Suprapubic skin (tissue), 4 donors: Measurements from ENCODE around the gene PDLIM4. TPM values are rescaled to one million over a fixed set of nuclear protein-coding genes. Genes with fewer than 3 reads are reported as not detected.

Experiments
- DNase-seq, 2 donors: peaks; one replicate each; pipeline ENCODE4 v3.0.0-alpha.2; 2019; ENCODE audit warnings: low spot score in 2 of 2
- H3K27ac ChIP-seq: fragments of 200-600 bp; sonication (generic); one replicate; pipeline ENCODE4 v1.5.1; 2019
- H3K27me3 ChIP-seq: fragments of 200-600 bp; sonication (generic); one replicate; pipeline ENCODE4 v1.5.1; 2019
- H3K36me3 ChIP-seq: fragments of 200-600 bp; sonication (generic); one replicate; pipeline ENCODE4 v1.5.1; 2019
- H3K4me1 ChIP-seq: fragments of 200-600 bp; sonication (generic); one replicate; pipeline ENCODE4 v1.5.1; 2019
- H3K4me3 ChIP-seq: fragments of 200-600 bp; sonication (generic); one replicate; pipeline ENCODE4 v1.5.1; 2019; ENCODE audit warnings: mild to moderate bottlenecking
- H3K9me3 ChIP-seq: fragments of 200-600 bp; sonication (generic); one replicate; pipeline ENCODE4 v1.5.1; 2019
- EP300 ChIP-seq: sonication (generic); formaldehyde crosslinking; IDR thresholded peaks from one replicate; pipeline ENCODE4 v1.6.1; 2017; ENCODE audit warnings: antibody characterized with exemption
- POLR2A ChIP-seq, 2 donors: fragments of 450-650 bp; IDR thresholded peaks; one replicate each; pipeline ENCODE4 v1.6.1; 2017; ENCODE audit warnings: antibody characterized with exemption in 2 of 2, mild to moderate bottlenecking in 2 of 2, moderate library complexity in 2 of 2
- POLR2AphosphoS5 ChIP-seq, 3 donors: sonication (generic); formaldehyde crosslinking; IDR thresholded peaks; one replicate each; pipeline ENCODE4 v1.6.1; 2017; ENCODE audit warnings: antibody characterized with exemption in 3 of 3
- WGBS: methylation state at CpG from one replicate; pipeline ENCODE4 v1.1.5; 2018; 5-methylcytosine and 5-hydroxymethylcytosine counted together
- total RNA-seq, 4 donors: library from RNA; depleted of rRNA; stranded (reverse); fragments of >200 nt; gene quantifications; one replicate each; pipeline ENCODE4 v1.1.0, GENCODE V29; 2016
- TF ChIP-seq, protein P1 (sequence below), 2 donors: fragments of 200-600 bp in 1 of 2; fragments of 450-650 bp in 1 of 2; sonication (generic) in 1 of 2; IDR thresholded peaks; one replicate each; pipeline ENCODE4 v1.5.1; 2016 to 2019; ENCODE audit warnings: antibody characterized with exemption in 2 of 2, mild to moderate bottlenecking in 1 of 2, moderate library complexity in 1 of 2

The PDLIM4 gene
- total RNA-seq, 4 donors from 2014 or later, result 110 to 128 (median 114) TPM

DNA sequence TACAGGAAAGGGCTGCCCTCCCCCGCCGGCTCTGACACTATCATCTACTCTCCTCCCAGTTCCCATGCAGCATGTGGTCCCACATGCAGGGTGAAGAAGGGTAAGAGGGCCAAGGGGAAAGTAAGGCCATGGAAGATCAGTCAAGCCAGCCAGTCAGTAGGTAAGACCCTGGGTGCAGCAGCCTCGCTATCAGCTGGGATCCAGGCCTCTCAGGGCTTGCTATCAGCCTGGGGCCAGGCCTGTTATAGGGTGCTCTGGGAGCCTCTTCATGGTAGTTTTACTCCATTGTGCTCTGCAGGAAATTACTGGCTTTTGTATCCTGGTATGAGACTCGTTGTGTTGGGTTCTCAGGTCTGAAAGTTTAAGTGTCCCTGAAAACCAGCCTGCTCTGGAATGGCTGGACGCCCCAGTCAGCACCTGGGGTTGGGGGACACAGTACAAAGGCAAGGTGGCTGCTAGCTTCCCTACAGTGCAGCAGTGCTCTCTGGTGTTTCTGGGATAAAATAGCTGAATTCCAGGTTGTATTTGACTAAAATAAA is 58.1 kb downstream of the PDLIM4 start:
- Histone ChIP-seq H3K4me1 (peaks cover 5% of the 10 kb centered on the region), H3K4me3 (no peak overlapping the region), H3K27ac (no peak overlapping the region), H3K9me3 (no peaks in the 10 kb centered on the region), H3K36me3 (no peaks in the 10 kb centered on the region), H3K27me3 (no peaks in the 10 kb centered on the region)
- 71% methylated on average over 4 of the region's 5 CpGs for WGBS
- TF ChIP-seq POLR2A (IDR thresholded peaks at IDR 0.05) (no peak), POLR2AphosphoS5 (IDR thresholded peaks at IDR 0.05) (no peak), EP300 (no peak)
- TF ChIP-seq, protein P1, sequence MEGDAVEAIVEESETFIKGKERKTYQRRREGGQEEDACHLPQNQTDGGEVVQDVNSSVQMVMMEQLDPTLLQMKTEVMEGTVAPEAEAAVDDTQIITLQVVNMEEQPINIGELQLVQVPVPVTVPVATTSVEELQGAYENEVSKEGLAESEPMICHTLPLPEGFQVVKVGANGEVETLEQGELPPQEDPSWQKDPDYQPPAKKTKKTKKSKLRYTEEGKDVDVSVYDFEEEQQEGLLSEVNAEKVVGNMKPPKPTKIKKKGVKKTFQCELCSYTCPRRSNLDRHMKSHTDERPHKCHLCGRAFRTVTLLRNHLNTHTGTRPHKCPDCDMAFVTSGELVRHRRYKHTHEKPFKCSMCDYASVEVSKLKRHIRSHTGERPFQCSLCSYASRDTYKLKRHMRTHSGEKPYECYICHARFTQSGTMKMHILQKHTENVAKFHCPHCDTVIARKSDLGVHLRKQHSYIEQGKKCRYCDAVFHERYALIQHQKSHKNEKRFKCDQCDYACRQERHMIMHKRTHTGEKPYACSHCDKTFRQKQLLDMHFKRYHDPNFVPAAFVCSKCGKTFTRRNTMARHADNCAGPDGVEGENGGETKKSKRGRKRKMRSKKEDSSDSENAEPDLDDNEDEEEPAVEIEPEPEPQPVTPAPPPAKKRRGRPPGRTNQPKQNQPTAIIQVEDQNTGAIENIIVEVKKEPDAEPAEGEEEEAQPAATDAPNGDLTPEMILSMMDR (IDR thresholded peaks at IDR 0.05), result no peak
- DNase-seq, result no peak

DNA sequence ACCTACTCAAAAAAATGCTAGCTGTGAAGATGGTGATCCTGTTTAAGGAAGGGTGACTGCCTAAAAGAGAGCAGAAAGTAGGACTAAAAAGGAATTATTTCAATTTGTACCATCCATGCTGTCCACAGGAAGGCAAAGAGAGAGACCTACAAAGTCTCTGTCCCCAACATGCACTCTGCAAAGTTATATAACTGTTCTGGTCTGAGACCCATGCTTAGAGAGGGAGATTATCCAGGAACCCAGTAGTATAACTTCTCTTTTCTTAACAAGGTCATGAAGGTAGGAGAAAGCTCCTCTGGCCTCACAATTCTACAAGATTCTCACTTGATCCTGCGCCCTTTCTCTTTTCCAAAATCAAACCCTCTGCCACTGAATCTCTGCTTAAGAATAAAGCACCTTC is 62.5 kb downstream of the PDLIM4 start:
- WGBS, result 96% methylated on average over 1 of the region's 1 CpG
- Histone ChIP-seq H3K27ac (no peak overlapping the region), H3K4me3 (no peak overlapping the region), H3K27me3 (no peaks in the 10 kb centered on the region), H3K36me3 (no peaks in the 10 kb centered on the region), H3K4me1 (no peaks in the 10 kb centered on the region), H3K9me3 (no peaks in the 10 kb centered on the region)
- TF ChIP-seq, protein P1 (IDR thresholded peaks at IDR 0.05), result no peak
- TF ChIP-seq POLR2AphosphoS5 (IDR thresholded peaks at IDR 0.05), result no peak
- no peak for TF ChIP-seq POLR2A (IDR thresholded peaks at IDR 0.05)
- no peak for TF ChIP-seq EP300
- DNase-seq, result no peak

DNA sequence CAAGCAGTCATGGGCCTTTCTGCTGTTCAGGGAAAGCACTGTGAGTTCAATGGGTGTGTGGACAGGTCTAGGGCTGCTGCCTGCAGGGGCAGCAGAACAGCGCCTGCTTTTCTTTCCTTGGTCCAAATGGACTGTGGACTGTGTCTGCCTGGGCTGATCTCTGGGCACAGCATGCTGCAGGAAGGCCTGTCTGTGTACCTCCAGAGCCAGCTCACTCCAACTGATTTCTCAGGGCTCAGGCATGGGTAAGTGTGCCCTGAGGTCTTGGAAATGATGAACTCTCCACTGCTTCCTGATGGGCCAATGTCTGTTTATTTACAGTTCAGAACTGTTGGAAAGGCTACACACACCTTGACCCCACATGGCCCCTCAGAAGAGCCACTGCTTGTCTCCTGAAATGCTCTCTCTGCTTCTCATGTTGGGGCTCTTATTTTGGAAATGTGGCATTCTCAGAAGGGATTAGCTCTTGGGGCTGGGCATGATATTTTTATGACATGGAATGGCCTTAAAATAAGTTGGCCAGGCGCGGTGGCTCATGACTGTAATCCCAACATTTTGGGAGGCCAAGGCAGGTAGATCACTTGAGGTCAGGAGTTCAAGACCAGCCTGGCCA is 63.7 kb downstream of the PDLIM4 start:
- no peak for DNase-seq
- H3K27ac ChIP-seq, result no peak overlapping the region
- WGBS, result 100% methylated on average over 3 of the region's 3 CpGs
- H3K4me1 ChIP-seq, result no peaks in the 10 kb centered on the region
- no peaks in the 10 kb centered on the region for H3K27me3 ChIP-seq
- no peaks in the 10 kb centered on the region for H3K9me3 ChIP-seq
- TF ChIP-seq POLR2A (IDR thresholded peaks at IDR 0.05) (no peak), POLR2AphosphoS5 (IDR thresholded peaks at IDR 0.05) (no peak), EP300 (no peak)
- TF ChIP-seq, protein P1 (IDR thresholded peaks at IDR 0.05), result no peak
- no peaks in the 10 kb centered on the region for H3K36me3 ChIP-seq
- H3K4me3 ChIP-seq, result no peak overlapping the region

DNA sequence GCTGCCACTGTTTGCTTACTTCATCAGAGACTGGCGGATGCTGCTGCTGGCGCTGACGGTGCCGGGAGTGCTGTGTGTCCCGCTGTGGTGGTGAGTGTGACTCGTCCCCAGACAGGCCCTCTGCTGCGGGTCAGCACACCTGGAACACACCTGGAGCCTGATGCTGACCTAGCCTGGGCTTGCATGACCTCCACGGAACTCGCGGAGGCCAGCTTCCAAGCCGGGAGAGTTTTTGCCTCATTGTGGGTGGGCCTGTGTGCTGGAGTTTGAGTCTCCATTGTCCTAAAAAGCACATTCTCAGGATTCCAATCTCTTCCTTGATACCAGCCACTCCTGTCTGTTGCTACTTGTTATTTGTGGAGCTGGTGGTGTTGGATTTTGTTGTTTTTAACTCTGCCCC is 64.8 kb downstream of the PDLIM4 start:
- Histone ChIP-seq H3K9me3 (no peaks in the 10 kb centered on the region), H3K27ac (no peak overlapping the region), H3K4me1 (no peaks in the 10 kb centered on the region), H3K4me3 (no peak overlapping the region), H3K27me3 (no peaks in the 10 kb centered on the region), H3K36me3 (no peaks in the 10 kb centered on the region)
- DNase-seq, result no peak
- 80% methylated on average over 10 of the region's 11 CpGs for WGBS
- TF ChIP-seq POLR2A (IDR thresholded peaks at IDR 0.05) (no peak), POLR2AphosphoS5 (IDR thresholded peaks at IDR 0.05) (no peak), EP300 (no peak)
- TF ChIP-seq, protein P1 (IDR thresholded peaks at IDR 0.05), result no peak

Other genes with a start within 250 kb of the PDLIM4 start
- under 1 TPM in 3 of 4 donors, not detected in 1; 0.21 to 0.89 (median 0.23) TPM for gene ACSL6, start 246.0 kb upstream of the PDLIM4 start, total RNA-seq
- gene IL3, start 197.0 kb upstream of the PDLIM4 start, total RNA-seq, result not detected
- not detected for gene CSF2, start 183.9 kb upstream of the PDLIM4 start, total RNA-seq
- 10 to 100 TPM; 23.9 to 42.0 (median 30.9) TPM for gene P4HA2, start 29.8 kb upstream of the PDLIM4 start, total RNA-seq
- 1 to 10 TPM in 3 of 4 donors, under 1 TPM in 1; 0.32 to 1.9 (median 1.3) TPM for gene SLC22A4, start 36.7 kb downstream of the PDLIM4 start, total RNA-seq
- gene SLC22A5, start 112.0 kb downstream of the PDLIM4 start, total RNA-seq, result 10 to 100 TPM; 23.2 to 36.6 (median 26.3) TPM
- 10 to 100 TPM; 17.5 to 24.1 (median 20.1) TPM for gene IRF1, start 233.1 kb downstream of the PDLIM4 start, total RNA-seq